HL-60 (cell line): ENCODE data around the gene RCAN1.

Source experiments
- DNase-seq, 2 experiments: peaks; one replicate each; pipeline ENCODE4 v3.0.0-alpha.2; 2010 to 2020; ENCODE audit warnings: low read depth in 1 of 2, low spot score in 1 of 2
- H3K27ac ChIP-seq: fragments of 250-450 bp; sonication (Bioruptor Pico); replicated peaks from 2 replicates; pipeline ENCODE4 v1.5.1; 2020; ENCODE audit warnings: mild to moderate bottlenecking, moderate library complexity
- H3K27me3 ChIP-seq: fragments of 250-450 bp; sonication (Bioruptor Pico); 2 replicates; pipeline ENCODE4 v1.5.1; 2021; ENCODE audit warnings: mild to moderate bottlenecking, moderate library complexity; ENCODE audit not compliant: insufficient read depth, poor library complexity, severe bottlenecking
- H3K4me3 ChIP-seq: replicated peaks from 2 replicates; pipeline ENCODE4 v1.5.1; 2011; ENCODE audit warnings: mild to moderate bottlenecking, control low read depth, low read length; ENCODE audit not compliant: insufficient read depth
- GABPA ChIP-seq: IDR thresholded peaks from 2 replicates; pipeline ENCODE4 v1.6.1; 2012; ENCODE audit warnings: low read depth
- POLR2AphosphoS5 ChIP-seq: IDR thresholded peaks from 2 replicates; pipeline ENCODE4 v1.6.1; 2012; ENCODE audit warnings: low read depth
- SPI1 ChIP-seq: IDR thresholded peaks from 2 replicates; pipeline ENCODE4 v1.6.1; 2012; ENCODE audit warnings: low read depth, mild to moderate bottlenecking, borderline replicate concordance
- long read RNA-seq: library from polyadenylated mRNA; unstranded; transcript quantifications from one replicate; pipeline ENCODE4 v2.0.0, GENCODE V29; 2020
- TF ChIP-seq, protein P1 (sequence below): IDR thresholded peaks from 2 replicates; pipeline ENCODE4 v1.6.1; 2012; ENCODE audit warnings: low read depth; ENCODE audit not compliant: insufficient replicate concordance
- TF ChIP-seq, protein P2 (sequence below): IDR thresholded peaks from one replicate; pipeline ENCODE4 v1.5.1; 2011; ENCODE audit warnings: low read length, control low read depth, inconsistent platforms; ENCODE audit not compliant: insufficient read depth

The RCAN1 gene
- long read RNA-seq, partial matches to known transcripts = 0 of 5 reads
- long read RNA-seq, other reads (novel, unspliced or antisense) = 5 of 5 reads

DNA sequence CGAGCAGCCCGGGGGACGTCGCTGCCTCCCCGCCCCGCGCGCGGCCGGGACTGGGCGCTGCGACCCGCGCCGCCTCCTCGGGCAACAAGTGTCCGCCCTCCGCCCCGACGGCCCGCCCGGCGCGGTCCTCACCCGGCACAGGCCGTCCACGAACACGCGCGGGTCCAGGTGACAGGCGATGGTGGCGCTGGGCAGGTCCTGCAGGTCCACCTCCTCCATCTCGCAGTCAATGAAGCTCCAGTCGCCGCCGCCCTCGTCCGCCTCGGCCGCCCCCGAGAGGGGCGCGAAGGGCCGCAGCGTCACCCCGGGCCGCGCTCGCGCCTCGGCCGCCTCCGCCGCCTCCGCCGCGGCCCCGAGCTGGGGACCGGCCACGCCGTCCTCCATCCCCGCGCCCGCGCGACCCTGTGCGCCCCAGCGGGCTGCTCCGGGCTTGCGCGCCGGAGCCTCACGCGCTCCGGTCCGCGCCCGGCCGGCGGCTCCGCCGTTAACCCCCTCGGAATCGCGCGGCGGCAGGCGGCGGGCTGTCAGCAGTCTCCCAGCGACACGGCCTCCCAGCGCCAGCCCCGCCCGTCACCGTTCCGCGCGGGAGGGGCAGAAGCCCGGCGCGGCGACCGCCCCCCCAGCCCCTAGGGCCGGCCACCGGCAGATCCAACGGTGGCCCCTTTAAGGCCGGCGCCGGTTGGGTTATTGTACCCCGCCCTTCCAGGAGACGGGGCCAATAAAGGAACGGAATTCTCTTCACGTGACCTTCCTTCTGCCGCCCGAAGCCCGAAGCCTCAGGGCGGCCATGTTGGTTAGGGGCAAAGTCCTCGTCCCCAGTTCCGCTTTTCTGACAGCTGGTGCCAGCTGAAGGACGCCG lies at the start of gene RCAN1:
Gene RCAN1, minus strand, starts transcription at position 486 of the 859 bp plus-strand sequence. Its CDS starts 102 bp downstream, at position 384.
- Histone ChIP-seq H3K27ac (peak within 1 kb of the TSS; percentile 46; the same call in 1 of the 2 replicates), H3K4me3 (peak within 1 kb of the TSS; percentile 77), H3K27me3 (no peaks in the 10 kb centered on the region)
- DNase-seq = peak; percentile 84 to 93
- TF ChIP-seq SPI1 (peak; percentile 99), POLR2AphosphoS5 (no peak)

DNA sequence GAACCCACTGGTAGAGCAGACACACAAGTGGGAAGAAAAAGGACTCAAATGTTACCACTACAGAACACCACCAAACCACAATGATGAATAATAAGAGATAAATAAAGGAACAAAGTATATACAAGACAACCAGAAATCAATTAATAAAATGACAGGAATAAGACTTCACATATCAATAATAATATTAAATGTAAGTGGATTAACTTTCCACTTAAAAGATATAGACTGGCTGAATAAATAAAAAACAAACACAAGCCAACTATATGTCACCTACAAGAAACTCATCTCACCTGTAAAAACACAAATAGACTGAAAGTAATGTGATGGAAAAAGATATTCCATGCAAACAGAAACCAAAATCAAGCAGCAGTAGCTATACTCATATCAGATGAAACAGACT lies 46.9 kb upstream of the RCAN1 start:
- TF ChIP-seq, protein P1, sequence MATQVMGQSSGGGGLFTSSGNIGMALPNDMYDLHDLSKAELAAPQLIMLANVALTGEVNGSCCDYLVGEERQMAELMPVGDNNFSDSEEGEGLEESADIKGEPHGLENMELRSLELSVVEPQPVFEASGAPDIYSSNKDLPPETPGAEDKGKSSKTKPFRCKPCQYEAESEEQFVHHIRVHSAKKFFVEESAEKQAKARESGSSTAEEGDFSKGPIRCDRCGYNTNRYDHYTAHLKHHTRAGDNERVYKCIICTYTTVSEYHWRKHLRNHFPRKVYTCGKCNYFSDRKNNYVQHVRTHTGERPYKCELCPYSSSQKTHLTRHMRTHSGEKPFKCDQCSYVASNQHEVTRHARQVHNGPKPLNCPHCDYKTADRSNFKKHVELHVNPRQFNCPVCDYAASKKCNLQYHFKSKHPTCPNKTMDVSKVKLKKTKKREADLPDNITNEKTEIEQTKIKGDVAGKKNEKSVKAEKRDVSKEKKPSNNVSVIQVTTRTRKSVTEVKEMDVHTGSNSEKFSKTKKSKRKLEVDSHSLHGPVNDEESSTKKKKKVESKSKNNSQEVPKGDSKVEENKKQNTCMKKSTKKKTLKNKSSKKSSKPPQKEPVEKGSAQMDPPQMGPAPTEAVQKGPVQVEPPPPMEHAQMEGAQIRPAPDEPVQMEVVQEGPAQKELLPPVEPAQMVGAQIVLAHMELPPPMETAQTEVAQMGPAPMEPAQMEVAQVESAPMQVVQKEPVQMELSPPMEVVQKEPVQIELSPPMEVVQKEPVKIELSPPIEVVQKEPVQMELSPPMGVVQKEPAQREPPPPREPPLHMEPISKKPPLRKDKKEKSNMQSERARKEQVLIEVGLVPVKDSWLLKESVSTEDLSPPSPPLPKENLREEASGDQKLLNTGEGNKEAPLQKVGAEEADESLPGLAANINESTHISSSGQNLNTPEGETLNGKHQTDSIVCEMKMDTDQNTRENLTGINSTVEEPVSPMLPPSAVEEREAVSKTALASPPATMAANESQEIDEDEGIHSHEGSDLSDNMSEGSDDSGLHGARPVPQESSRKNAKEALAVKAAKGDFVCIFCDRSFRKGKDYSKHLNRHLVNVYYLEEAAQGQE = no peak
- TF ChIP-seq GABPA (no peak), POLR2AphosphoS5 (no peak), SPI1 (no peak)
- TF ChIP-seq, protein P2, sequence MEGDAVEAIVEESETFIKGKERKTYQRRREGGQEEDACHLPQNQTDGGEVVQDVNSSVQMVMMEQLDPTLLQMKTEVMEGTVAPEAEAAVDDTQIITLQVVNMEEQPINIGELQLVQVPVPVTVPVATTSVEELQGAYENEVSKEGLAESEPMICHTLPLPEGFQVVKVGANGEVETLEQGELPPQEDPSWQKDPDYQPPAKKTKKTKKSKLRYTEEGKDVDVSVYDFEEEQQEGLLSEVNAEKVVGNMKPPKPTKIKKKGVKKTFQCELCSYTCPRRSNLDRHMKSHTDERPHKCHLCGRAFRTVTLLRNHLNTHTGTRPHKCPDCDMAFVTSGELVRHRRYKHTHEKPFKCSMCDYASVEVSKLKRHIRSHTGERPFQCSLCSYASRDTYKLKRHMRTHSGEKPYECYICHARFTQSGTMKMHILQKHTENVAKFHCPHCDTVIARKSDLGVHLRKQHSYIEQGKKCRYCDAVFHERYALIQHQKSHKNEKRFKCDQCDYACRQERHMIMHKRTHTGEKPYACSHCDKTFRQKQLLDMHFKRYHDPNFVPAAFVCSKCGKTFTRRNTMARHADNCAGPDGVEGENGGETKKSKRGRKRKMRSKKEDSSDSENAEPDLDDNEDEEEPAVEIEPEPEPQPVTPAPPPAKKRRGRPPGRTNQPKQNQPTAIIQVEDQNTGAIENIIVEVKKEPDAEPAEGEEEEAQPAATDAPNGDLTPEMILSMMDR = no peak
- no peak overlapping the region for H3K27ac ChIP-seq

DNA sequence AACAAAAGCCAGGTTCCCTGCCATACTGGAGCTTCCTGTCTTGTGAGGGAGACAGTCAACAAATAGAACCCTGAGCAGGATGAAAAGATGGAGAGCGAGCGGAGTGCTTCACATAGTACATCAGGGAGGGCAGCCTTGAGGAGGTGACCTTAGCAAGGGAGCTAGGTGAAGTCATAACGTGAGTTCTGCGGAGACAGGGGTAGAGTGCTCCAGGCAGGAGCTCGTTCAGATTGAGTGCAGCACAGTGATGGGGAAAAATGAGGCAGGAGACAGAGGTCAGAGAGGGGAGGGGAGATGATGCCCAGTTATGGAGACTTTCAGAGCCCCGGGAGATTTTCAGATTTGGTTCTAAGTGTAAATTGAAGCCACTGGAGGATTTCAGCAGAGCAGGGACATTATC lies 38.6 kb upstream of the RCAN1 start:
- TF ChIP-seq GABPA (no peak), SPI1 (no peak), POLR2AphosphoS5 (no peak)
- TF ChIP-seq, protein P1 = no peak
- TF ChIP-seq, protein P2 = no peak
- Histone ChIP-seq H3K4me3 (no peak overlapping the region), H3K27ac (no peak overlapping the region), H3K27me3 (peaks cover 2% of the 10 kb centered on the region)
- no peak for DNase-seq

More for the DNA sequence above, 46.9 kb upstream of the RCAN1 start:
- DNase-seq = no peak
- H3K4me3 ChIP-seq = no peak overlapping the region
- peaks cover 9% of the 10 kb centered on the region for H3K27me3 ChIP-seq

DNA sequence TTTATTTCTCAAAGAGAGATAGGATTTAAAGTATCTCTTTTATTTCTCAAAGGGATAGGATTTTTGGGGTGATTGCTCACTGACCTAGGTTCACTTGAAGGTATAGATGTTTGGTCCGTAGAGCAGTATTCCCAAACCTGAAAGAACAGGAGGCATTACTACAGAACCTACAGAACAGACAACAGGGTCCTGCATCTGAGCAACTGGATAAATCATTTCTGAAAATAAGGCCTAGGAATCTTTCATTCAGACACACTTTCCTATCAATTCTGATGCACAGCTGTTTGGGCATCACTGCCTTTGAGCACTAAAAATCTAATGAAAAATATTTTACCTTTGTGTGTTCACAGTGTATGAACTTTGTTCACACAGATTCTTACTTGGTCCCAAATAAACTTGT lies 36.7 kb upstream of the RCAN1 start:
- DNase-seq = no peak
- peaks cover 2% of the 10 kb centered on the region for H3K27me3 ChIP-seq
- no peak for TF ChIP-seq SPI1
- TF ChIP-seq, protein P2 = no peak
- no peak for TF ChIP-seq GABPA
- TF ChIP-seq, protein P1 = no peak
- TF ChIP-seq POLR2AphosphoS5 = no peak
- no peak overlapping the region for H3K4me3 ChIP-seq
- no peak overlapping the region for H3K27ac ChIP-seq
